GM23338 (cell line): Measurements from ENCODE around the gene PPM1E. TPM values are rescaled to one million over a fixed set of nuclear protein-coding genes. Genes with fewer than 3 reads are reported as not detected.

Source experiments
- ATAC-seq: fragments of 200-7000 bp; cut with Tn5 transposase; 3 replicates; pipeline ENCODE4 v1.9.1; 2020
- DNase-seq: peaks from one replicate; pipeline ENCODE4 v3.0.0-alpha.2; 2015; ENCODE audit warnings: low spot score
- H2AFZ ChIP-seq: fragments of 200-600 bp; sonication (generic); 2 replicates; pipeline ENCODE4 v1.8.0; 2016; ENCODE audit warnings: antibody characterized with exemption, mild to moderate bottlenecking, moderate library complexity
- H3F3A ChIP-seq: fragments of 200-600 bp; sonication (generic); replicated peaks from 2 replicates; pipeline ENCODE4 v1.8.0; 2017; ENCODE audit warnings: antibody characterized with exemption, mixed run types, low read depth
- H3K27ac ChIP-seq: fragments of 200-600 bp; sonication (generic); 2 replicates; pipeline ENCODE4 v1.6.1; 2016; ENCODE audit warnings: low read depth
- H3K27me3 ChIP-seq: fragments of 200-600 bp; sonication (generic); 2 replicates; pipeline ENCODE4 v1.8.0; 2016; ENCODE audit warnings: mild to moderate bottlenecking, mixed run types, moderate library complexity; ENCODE audit not compliant: insufficient read depth
- H3K36me3 ChIP-seq: fragments of 200-600 bp; sonication (generic); 2 replicates; pipeline ENCODE4 v1.8.0; 2016; ENCODE audit warnings: mild to moderate bottlenecking; ENCODE audit not compliant: insufficient read depth
- H3K4me1 ChIP-seq: fragments of 200-600 bp; sonication (generic); 2 replicates; pipeline ENCODE4 v1.8.0; 2016; ENCODE audit warnings: mild to moderate bottlenecking, moderate library complexity; ENCODE audit not compliant: insufficient read depth
- H3K4me2 ChIP-seq: fragments of 200-600 bp; sonication (generic); 2 replicates; pipeline ENCODE4 v1.7.1; 2017; ENCODE audit warnings: mixed run types
- H3K4me3 ChIP-seq: fragments of 200-600 bp; sonication (generic); 2 replicates; pipeline ENCODE4 v1.6.1; 2016; ENCODE audit warnings: mixed run types
- H3K79me2 ChIP-seq: fragments of 200-600 bp; sonication (generic); replicated peaks from 2 replicates; pipeline ENCODE4 v1.8.0; 2017; ENCODE audit warnings: mild to moderate bottlenecking; ENCODE audit not compliant: insufficient read depth
- H3K9me2 ChIP-seq: fragments of 200-600 bp; sonication (generic); 2 replicates; pipeline ENCODE4 v1.8.0; 2017; ENCODE audit not compliant: insufficient read depth
- H4K20me1 ChIP-seq: fragments of 200-600 bp; sonication (generic); replicated peaks from 2 replicates; pipeline ENCODE4 v1.8.0; 2017; ENCODE audit warnings: mild to moderate bottlenecking; ENCODE audit not compliant: insufficient read depth
- H3K27ac Mint-ChIP-seq: 2 replicates; pipeline ENCODE4 v1.8.0; 2020; ENCODE audit warnings: inconsistent platforms, mild to moderate bottlenecking, moderate library complexity, mixed read lengths
- H3K27me3 Mint-ChIP-seq: 3 replicates; pipeline ENCODE4 v1.8.0; 2022; ENCODE audit warnings: low read depth, mild to moderate bottlenecking, moderate library complexity, mixed read lengths, inconsistent platforms; ENCODE audit not compliant: insufficient read depth, poor library complexity
- H3K36me3 Mint-ChIP-seq: 3 replicates; pipeline ENCODE4 v1.8.0; 2021; ENCODE audit warnings: low read depth, mild to moderate bottlenecking, inconsistent platforms, moderate library complexity, mixed read lengths
- H3K4me1 Mint-ChIP-seq: 3 replicates; pipeline ENCODE4 v1.8.0; 2020; ENCODE audit warnings: mild to moderate bottlenecking, inconsistent platforms, mixed read lengths
- H3K4me3 Mint-ChIP-seq: 3 replicates; pipeline ENCODE4 v1.8.0; 2021; ENCODE audit warnings: moderate library complexity, mild to moderate bottlenecking, inconsistent platforms, mixed read lengths
- H3K9me3 Mint-ChIP-seq: 3 replicates; pipeline ENCODE4 v1.8.0; 2020; ENCODE audit warnings: moderate library complexity, mild to moderate bottlenecking, inconsistent platforms, mixed read lengths
- CREB1 ChIP-seq: fragments of 250-450 bp; sonication (Bioruptor Pico); IDR thresholded peaks from 2 replicates; pipeline ENCODE4 v1.5.0; 2020; ENCODE audit warnings: low read depth, mild to moderate bottlenecking, moderate library complexity
- CTCF ChIP-seq, 2 experiments: fragments of 200-600 bp in 1 of 2; sonication (generic) in 1 of 2; conservative IDR thresholded peaks; 2 replicates each; pipeline versions ENCODE4 v1.5.1 to v1.6.1; 2016 to 2017; ENCODE audit warnings: antibody characterized with exemption in 2 of 2, low read depth in 2 of 2, mild to moderate bottlenecking in 2 of 2, moderate library complexity in 1 of 2
- ETS1 ChIP-seq: IDR thresholded peaks from 2 replicates; pipeline ENCODE4 v1.6.1; 2016; ENCODE audit warnings: antibody characterized with exemption
- EZH2 ChIP-seq: fragments of 200-600 bp; sonication (generic); IDR thresholded peaks from one replicate; pipeline ENCODE4 v1.8.0; 2017; ENCODE audit warnings: antibody characterized with exemption, mild to moderate bottlenecking, low read depth; ENCODE audit not compliant: unreplicated experiment
- EZH2phosphoT487 ChIP-seq: fragments of 200-600 bp; sonication (generic); IDR thresholded peaks from one replicate; pipeline ENCODE4 v1.8.1; 2018; ENCODE audit warnings: antibody characterized with exemption; ENCODE audit not compliant: unreplicated experiment
- JUNB ChIP-seq: IDR thresholded peaks from one replicate; pipeline ENCODE4 v1.6.1; 2016; ENCODE audit warnings: antibody characterized with exemption; ENCODE audit not compliant: unreplicated experiment
- NANOG ChIP-seq: IDR thresholded peaks from 2 replicates; pipeline ENCODE4 v1.6.1; 2016; ENCODE audit warnings: antibody characterized with exemption, borderline replicate concordance
- POLR2AphosphoS5 ChIP-seq: IDR thresholded peaks from 2 replicates; pipeline ENCODE4 v1.6.1; 2016; ENCODE audit warnings: antibody characterized with exemption, low read depth
- REST ChIP-seq: IDR thresholded peaks from one replicate; pipeline ENCODE4 v1.6.1; 2018; ENCODE audit warnings: antibody characterized with exemption; ENCODE audit not compliant: unreplicated experiment
- STAT1 ChIP-seq: IDR thresholded peaks from one replicate; pipeline ENCODE4 v1.6.1; 2016; ENCODE audit warnings: antibody characterized with exemption; ENCODE audit not compliant: unreplicated experiment
- ZNF114 ChIP-seq: fragments of 250-450 bp; sonication (Bioruptor Pico); IDR thresholded peaks from 2 replicates; pipeline ENCODE4 v1.5.0; 2020; ENCODE audit warnings: mild to moderate bottlenecking, moderate library complexity
- ZNF331 ChIP-seq: fragments of 250-450 bp; sonication (Bioruptor Pico); IDR thresholded peaks from 2 replicates; pipeline ENCODE4 v1.5.0; 2020; ENCODE audit warnings: low read depth, mild to moderate bottlenecking, moderate library complexity
- polyA plus RNA-seq: library from polyadenylated mRNA; unstranded; fragments of >200 nt; fragmentation: Nextera tagmentation; extraction: Ambion mirVana; gene quantifications from 2 replicates; pipeline ENCODE4 v1.2.1, GENCODE V29; 2016
- total RNA-seq: library from RNA; depleted of rRNA; stranded (reverse); fragments of >200 nt; shearing (Covaris generic); gene quantifications from 2 replicates; pipeline ENCODE4 v1.2.3, GENCODE V29; 2014
- TF ChIP-seq, protein P1 (sequence below): fragments of 250-450 bp; sonication (Bioruptor Pico); IDR thresholded peaks from 2 replicates; pipeline ENCODE4 v1.5.0; 2020; ENCODE audit warnings: mild to moderate bottlenecking, moderate library complexity

The PPM1E gene
- total and polyA plus RNA-seq, 2 experiments from 2014 or later: 2.1 to 13.8 TPM

DNA sequence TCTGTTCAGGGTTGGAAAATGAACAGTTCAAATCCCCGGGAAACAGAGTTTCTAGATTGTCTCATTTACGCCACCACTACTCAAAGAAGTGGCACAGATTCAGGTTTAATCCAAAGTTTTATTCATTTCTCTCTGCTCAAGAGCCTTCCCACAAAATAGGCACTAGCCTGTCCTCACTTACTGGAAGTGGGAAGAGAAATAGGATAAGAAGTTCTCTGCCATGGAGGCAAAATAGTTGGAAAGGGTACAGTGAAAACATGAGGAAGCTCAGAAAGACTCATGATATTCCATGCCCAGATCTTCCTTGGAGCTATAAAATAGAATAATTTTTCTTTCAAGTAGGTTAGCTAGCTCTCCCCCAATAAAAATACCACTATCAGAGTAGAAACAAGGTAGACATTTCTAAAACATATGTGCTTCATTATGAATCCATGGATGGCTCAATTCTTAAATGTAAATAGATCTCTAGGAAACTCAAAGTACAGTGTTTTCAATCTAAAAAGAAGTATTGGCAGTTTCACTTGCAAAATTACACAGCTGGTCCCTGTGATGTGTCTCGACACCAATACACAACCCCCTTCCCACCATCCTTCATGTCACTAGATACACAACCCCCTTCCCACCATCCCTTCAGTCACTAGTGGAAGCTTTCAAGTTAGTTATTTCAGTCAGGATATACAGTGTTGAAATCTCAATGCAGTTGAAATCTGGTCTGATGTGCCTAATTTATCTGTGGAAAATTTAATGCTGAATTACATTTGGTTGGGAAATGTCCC, 225.2 kb downstream of the PPM1E start:
- Histone ChIP-seq H3K27ac (no peak overlapping the region; the same call in 1 of the 2 replicates), H3K4me2 (no peak overlapping the region), H4K20me1 (no peaks in the 10 kb centered on the region), H3K79me2 (no peaks in the 10 kb centered on the region), H3F3A (no peaks in the 10 kb centered on the region), H3K4me1 (0 out of 2 replicates have a peak, but pooled peaks cover 3% of the 10 kb centered on the region), H3K9me2 (no peaks in the 10 kb centered on the region), H2AFZ (no peak overlapping the region), H3K36me3 (no peaks in the 10 kb centered on the region), H3K27me3 (no peaks in the 10 kb centered on the region), H3K4me3 (no peak overlapping the region)
- no peaks in the 10 kb centered on the region for H3K9me3 Mint-ChIP-seq
- H3K4me3 Mint-ChIP-seq: no peak overlapping the region
- ATAC-seq (no peak), DNase-seq (no peak)
- no peaks in the 10 kb centered on the region for H3K27me3 Mint-ChIP-seq
- peaks cover 9% of the 10 kb centered on the region for H3K4me1 Mint-ChIP-seq
- no peaks in the 10 kb centered on the region for H3K36me3 Mint-ChIP-seq
- TF ChIP-seq, protein P1, sequence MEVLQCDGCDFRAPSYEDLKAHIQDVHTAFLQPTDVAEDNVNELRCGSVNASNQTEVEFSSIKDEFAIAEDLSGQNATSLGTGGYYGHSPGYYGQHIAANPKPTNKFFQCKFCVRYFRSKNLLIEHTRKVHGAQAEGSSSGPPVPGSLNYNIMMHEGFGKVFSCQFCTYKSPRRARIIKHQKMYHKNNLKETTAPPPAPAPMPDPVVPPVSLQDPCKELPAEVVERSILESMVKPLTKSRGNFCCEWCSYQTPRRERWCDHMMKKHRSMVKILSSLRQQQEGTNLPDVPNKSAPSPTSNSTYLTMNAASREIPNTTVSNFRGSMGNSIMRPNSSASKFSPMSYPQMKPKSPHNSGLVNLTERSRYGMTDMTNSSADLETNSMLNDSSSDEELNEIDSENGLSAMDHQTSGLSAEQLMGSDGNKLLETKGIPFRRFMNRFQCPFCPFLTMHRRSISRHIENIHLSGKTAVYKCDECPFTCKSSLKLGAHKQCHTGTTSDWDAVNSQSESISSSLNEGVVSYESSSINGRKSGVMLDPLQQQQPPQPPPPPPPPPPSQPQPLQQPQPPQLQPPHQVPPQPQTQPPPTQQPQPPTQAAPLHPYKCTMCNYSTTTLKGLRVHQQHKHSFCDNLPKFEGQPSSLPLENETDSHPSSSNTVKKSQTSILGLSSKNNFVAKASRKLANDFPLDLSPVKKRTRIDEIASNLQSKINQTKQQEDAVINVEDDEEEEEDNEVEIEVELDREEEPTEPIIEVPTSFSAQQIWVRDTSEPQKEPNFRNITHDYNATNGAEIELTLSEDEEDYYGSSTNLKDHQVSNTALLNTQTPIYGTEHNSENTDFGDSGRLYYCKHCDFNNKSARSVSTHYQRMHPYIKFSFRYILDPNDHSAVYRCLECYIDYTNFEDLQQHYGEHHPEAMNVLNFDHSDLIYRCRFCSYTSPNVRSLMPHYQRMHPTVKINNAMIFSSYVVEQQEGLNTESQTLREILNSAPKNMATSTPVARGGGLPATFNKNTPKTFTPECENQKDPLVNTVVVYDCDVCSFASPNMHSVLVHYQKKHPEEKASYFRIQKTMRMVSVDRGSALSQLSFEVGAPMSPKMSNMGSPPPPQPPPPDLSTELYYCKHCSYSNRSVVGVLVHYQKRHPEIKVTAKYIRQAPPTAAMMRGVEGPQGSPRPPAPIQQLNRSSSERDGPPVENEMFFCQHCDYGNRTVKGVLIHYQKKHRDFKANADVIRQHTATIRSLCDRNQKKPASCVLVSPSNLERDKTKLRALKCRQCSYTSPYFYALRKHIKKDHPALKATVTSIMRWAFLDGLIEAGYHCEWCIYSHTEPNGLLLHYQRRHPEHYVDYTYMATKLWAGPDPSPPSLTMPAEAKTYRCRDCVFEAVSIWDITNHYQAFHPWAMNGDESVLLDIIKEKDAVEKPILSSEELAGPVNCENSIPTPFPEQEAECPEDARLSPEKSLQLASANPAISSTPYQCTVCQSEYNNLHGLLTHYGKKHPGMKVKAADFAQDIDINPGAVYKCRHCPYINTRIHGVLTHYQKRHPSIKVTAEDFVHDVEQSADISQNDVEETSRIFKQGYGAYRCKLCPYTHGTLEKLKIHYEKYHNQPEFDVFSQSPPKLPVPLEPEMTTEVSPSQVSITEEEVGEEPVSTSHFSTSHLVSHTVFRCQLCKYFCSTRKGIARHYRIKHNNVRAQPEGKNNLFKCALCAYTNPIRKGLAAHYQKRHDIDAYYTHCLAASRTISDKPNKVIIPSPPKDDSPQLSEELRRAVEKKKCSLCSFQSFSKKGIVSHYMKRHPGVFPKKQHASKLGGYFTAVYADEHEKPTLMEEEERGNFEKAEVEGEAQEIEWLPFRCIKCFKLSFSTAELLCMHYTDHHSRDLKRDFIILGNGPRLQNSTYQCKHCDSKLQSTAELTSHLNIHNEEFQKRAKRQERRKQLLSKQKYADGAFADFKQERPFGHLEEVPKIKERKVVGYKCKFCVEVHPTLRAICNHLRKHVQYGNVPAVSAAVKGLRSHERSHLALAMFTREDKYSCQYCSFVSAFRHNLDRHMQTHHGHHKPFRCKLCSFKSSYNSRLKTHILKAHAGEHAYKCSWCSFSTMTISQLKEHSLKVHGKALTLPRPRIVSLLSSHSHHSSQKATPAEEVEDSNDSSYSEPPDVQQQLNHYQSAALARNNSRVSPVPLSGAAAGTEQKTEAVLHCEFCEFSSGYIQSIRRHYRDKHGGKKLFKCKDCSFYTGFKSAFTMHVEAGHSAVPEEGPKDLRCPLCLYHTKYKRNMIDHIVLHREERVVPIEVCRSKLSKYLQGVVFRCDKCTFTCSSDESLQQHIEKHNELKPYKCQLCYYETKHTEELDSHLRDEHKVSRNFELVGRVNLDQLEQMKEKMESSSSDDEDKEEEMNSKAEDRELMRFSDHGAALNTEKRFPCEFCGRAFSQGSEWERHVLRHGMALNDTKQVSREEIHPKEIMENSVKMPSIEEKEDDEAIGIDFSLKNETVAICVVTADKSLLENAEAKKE (CRISPR knock-in tag): no peak
- TF ChIP-seq ZNF331 (CRISPR knock-in tag): no peak
- TF ChIP-seq CTCF (conservative IDR thresholded peaks at IDR 0.05; ENCODE audit: low read depth in 2 of 2): no peak
- no peak for TF ChIP-seq JUNB
- no peak for TF ChIP-seq ZNF114 (CRISPR knock-in tag)
- no peak for TF ChIP-seq CREB1 (CRISPR knock-in tag)
- TF ChIP-seq NANOG: no peak
- no peak for TF ChIP-seq REST
- no peak for TF ChIP-seq EZH2
- no peak for TF ChIP-seq STAT1
- no peak for TF ChIP-seq POLR2AphosphoS5
- TF ChIP-seq ETS1: no peak
- TF ChIP-seq EZH2phosphoT487: no peak
- H3K27ac Mint-ChIP-seq: no peak overlapping the region
